ENCODE data around the gene ALKBH3.

GRCh38 chr11:43833657-43834073 lies 47.0 kb upstream of the ALKBH3 start:
- no peak for TF ChIP-seq CTCF (IDR thresholded peaks at IDR 0.05)
- no peak for TF ChIP-seq POLR2A (IDR thresholded peaks at IDR 0.05)

All from heart left ventricle (tissue), 13 donors.